ENCODE measurements around the gene SMPX.

SMPX gene

GRCh38 chrX:21711848-21712197 is 46.1 kb downstream of the SMPX start:
- no peak for DNase-seq (ENCODE audit: low read depth in 2 of 2)

DNA sequence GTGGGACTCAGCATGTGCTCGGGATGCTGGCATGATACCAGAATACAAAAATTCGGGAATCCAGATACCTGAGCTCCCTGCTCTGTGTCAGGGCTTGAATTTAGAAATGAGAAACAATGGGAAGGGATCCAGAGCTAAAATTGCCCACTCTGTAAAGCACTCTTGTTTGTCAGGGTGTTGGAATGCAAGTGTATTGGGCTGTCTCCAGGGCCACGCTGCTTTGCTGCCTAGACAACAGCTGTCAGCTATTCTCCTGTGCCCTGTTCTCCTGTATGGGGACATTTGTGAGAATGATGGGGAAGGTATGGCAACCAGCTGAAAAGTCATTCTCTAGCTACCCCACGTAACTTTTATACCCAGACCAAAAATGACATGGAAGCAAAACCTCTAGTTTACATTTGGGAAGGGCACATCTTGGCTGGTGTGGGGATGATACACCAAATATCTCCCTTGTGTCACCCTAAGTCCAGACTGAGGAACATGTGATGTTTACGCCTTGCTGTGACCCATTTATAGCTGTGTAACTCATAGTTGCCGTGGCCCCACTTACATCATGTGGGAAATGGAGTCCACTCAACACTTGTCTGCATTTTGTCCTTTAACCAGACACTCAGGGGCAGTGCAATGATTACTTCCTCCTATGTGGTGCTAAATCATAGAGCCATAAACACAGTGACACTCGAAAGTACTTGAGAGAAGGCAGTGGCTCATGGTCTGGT is 46.6 kb downstream of the SMPX start:
- no peak for DNase-seq (ENCODE audit: low read depth in 2 of 2)

- no peak for DNase-seq (ENCODE audit: low read depth in 2 of 2)
These were observed 49.8 kb downstream of the SMPX start for GRCh38 chrX:21708116-21708515.

DNA sequence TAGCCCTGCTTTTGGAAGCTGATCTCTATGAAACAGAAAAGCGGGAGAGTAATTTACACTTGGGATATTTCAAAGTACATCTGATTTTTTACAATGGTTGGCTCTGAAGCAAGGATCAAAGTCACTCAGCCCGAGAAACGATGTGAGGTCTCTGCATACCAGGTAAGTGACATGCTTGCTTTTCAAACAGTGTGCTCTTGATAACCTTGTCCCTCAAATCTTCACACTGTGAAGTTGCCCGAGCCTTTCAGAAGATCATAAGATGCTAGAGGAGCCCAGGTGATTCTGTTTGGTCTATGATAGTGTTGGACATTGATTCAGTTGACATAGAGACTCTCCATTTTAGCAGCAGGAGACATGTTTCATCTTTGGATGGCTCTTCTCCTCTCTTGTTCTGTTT is 52.7 kb downstream of the SMPX start:
- DNase-seq (ENCODE audit: low read depth in 2 of 2) = no peak

GRCh38 chrX:21702725-21703124 is 55.2 kb downstream of the SMPX start:
- DNase-seq (ENCODE audit: low read depth in 2 of 2) = no peak

GRCh38 chrX:21700967-21701366 is 56.9 kb downstream of the SMPX start:
- DNase-seq (ENCODE audit: low read depth in 2 of 2) = no peak

DNA sequence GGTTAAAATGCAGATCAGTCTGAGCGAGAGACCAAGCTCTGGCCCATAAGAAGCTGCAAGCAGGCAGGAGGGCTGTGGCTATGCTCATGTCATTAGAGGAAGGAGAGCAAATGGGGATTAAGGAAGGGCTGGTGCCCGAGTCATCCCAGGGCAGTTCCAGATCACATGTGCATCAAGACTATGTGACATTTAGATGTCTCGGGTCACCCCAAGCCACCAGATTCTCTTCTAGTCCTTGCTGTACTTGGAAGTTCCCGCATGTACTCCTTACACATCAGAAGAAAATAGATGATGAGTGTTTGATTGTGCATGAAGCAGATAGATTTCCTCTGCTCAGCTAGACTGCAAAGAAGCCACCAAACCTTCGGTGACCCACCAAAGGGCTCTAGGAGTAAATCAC is 57.6 kb downstream of the SMPX start:
- no peak for DNase-seq (ENCODE audit: low read depth in 2 of 2)

DNA sequence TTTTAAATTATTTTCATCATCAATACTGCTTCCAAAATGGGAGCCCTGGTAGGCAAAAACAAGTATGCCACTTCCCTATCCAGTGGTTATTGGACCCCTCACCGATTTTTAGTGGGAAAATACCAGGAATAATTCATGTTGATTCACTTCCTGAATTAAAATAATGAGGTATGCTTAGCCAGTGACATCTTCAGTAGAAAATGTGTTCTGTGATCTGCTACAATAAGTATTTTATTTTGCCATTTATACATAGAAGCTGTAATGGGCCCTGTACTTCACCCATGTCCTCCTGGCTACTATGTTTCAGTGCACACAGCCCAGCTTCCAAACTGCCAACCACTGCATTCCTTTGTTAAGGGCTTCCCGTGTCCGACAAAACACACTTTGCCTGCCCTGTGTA is 58.8 kb downstream of the SMPX start:
- DNase-seq (ENCODE audit: low read depth in 2 of 2) = no peak

- DNase-seq (ENCODE audit: low read depth in 2 of 2) = no peak
These were observed 59.6 kb downstream of the SMPX start for GRCh38 chrX:21698272-21698671.

DNA sequence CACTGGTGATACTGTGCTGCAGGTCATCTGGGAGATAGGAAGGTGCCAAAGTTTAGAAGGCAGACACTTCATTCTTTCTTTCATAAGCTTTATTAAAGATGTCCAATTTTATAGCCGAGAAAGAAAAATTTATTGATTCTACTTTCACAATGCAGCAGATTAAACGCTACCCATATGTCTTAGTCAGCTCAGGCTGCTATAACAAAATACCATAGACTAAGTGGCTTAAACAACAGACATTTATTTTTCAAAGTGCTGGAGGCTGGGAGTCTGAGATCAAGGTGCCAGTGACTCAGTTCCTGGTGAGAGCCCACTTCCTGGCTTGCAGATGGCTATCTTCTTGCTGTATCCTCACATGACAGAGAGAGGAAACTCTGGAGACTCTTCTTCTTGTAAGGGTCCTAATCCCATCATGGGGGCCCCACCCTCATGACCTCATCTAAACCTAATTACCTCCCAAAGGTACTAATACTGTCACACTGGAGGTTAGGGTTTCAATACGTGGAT is 66.4 kb downstream of the SMPX start:
- no peak for DNase-seq (ENCODE audit: low read depth in 2 of 2)

DNA sequence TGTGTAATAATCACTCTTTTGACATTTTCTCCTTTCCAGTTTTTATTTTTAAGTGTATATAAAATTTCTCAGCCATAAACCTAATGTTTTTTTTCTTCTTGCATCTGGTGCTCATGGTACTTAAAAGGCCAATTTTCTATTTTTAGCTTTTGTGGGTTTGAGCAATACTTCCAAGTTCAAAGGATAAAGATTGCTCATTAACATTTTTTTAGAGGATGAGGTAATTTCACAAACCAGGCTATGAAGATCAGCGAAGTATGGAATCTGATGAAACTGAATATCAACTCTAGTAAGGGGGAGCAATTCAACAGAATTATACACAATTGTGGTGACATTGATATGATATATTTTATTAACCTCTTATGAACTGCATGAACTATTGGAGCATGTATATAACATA is 74.0 kb downstream of the SMPX start:
- no peak for DNase-seq (ENCODE audit: low read depth in 2 of 2)

DNA sequence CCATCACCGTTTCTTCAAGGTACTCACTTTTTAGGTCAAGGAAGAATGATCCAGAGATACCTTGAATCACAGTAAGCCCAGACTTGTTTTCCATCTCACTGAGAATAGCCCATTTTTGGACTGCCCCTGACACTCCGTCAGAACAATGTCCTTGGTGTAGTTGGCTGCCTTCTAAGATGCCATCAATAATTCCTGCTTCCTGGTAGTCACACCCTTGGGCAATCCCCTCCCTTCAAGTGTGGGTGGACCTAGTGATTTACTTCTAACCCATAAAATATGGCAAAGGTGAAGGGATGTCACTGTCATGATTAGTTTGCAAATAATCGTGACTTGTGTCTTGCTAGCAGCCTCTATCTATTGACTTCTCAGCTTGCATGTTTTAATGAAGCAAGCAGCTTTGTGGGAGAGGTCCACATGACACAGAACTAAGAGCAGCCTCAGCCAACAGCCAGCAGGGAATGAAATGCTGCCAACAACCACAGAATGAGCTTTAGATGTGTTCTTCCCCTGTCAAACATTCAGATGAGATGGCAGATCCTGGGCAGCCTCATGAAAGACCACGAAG is 79.8 kb downstream of the SMPX start:
- no peak for DNase-seq (ENCODE audit: low read depth in 2 of 2)

GRCh38 chrX:21675931-21676330 is 82.0 kb downstream of the SMPX start:
- DNase-seq (ENCODE audit: low read depth in 2 of 2) = no peak

- no peak for DNase-seq (ENCODE audit: low read depth in 2 of 2)
These were observed 83.3 kb downstream of the SMPX start for GRCh38 chrX:21674430-21675186.

DNA sequence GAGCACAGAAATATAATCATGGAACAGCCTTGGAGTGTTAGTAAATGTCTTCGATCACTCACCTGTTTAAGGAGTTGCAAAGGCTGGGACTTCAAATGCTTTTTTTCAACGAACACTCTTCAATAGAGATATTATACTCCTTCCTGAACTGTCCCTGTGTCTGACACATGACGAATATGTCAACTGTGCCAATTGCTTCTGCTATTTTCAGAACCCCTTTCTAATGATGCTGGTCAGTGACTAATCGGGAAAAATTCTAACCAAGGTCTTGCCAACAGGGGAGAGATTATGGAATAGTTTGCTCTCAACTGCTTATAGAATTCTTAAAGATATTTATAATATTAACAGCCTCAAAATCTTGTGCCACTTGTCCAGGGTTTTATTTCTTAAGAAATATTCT is 91.2 kb downstream of the SMPX start:
- DNase-seq (ENCODE audit: low read depth in 2 of 2) = no peak

DNA sequence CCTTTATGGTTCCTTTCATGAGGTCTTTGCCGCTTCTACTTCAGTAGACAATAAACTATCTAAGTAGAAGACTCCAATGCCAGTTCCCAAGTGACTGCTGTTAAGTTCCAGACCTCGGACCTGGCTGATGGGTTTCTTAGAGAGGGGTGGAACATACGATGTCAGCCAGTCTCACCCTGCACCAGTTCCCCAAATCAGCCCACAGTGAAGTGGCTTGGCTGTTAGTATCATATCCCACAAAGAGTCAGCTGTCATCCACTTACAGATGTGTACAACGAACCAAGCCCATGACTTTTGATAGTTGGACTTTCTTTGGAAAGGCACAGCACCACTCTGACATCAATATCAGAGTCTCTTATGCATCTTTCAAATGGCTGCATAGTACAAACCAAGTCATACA is 91.7 kb downstream of the SMPX start:
- DNase-seq (ENCODE audit: low read depth in 2 of 2) = no peak

DNA sequence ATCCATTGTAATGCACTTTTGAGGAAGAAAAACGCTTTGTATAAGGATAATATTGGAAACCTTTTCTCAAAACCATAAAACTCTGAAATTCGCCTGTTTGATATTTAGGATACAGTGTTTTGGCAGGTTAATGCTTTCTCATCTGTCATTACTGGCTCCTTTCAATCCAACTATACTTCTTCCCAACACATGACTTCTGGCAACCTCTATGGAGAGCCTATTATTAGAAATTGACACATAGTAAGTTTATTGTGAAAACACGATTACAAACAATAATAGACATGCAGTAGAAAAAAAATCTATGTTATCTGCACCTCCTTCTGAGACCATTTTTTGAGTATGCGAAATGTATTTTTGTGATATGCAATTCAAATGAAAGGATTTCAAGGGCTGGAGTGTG is 95.2 kb downstream of the SMPX start:
- DNase-seq (ENCODE audit: low read depth in 2 of 2) = no peak

DNA sequence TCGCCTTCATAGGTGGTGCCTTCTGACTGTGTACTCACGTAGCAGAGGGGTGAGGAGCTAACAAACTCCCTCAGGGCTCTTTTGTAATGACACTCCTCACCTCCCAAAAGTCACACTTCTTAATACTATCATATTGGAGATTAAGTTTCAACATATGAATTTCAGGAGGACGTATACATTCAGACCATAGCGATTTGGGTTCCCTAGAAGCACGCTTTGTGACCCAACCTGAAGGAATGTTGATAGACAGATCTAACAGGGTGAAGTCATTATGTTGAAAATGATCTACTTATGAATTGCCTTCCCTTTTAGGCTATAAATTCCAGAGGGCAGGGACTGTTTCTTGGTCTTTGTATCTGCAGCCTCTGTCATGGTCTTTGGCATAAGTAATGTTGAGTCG is 96.6 kb downstream of the SMPX start:
- no peak for DNase-seq (ENCODE audit: low read depth in 2 of 2)

- DNase-seq (ENCODE audit: low read depth in 2 of 2) = no peak
These were observed 97.8 kb downstream of the SMPX start for GRCh38 chrX:21660156-21660555.

GRCh38 chrX:21659320-21659719 is 98.6 kb downstream of the SMPX start:
- no peak for DNase-seq (ENCODE audit: low read depth in 2 of 2)

GRCh38 chrX:21658746-21659145 is 99.2 kb downstream of the SMPX start:
- DNase-seq (ENCODE audit: low read depth in 2 of 2) = no peak

DNA sequence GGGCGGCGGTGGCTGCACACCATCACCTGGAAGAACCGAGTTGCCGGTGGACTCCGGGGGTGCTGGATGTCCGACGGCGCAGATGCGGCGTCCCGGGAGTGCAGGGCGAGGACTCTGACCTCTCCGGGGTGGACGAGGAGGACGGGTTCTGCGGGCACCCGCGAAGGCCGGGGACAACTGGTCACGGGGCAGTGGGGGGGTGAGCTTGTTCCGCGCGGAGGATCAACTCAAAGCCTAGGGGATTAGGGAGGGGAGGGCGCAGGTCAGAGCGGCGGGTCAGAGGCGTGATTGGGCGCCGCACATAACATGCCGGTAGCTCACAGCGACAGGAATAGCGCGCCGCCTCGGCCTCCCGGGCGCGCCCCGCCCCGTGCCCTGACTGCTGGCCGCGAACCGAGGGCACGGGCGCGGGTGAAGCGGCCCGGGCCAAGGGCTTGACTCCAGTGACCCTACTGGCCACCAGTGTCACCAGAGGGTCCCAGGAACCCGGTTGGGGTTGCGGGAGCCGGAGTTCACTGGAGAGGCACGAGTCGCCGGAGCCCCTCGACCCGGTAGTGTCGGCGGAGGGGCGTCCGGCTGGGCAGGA is 99.7 kb downstream of the SMPX start, which contains the start of gene KLHL34:
Gene KLHL34 (minus strand): TSS at position 179 of the 586 bp plus-strand sequence. CDS start 542 bp downstream, outside the sequence.
- DNase-seq (ENCODE audit: low read depth in 2 of 2) = no peak
